Panc1 (cell line): ENCODE measurements around the gene HSPB8. TPM values are rescaled to one million over a fixed set of nuclear protein-coding genes. Genes with fewer than 3 reads are reported as not detected.

Experiments
- ATAC-seq: fragments of 200-7000 bp; cut with Tn5 transposase; 2 replicates; pipeline ENCODE4 v1.9.1; 2020; ENCODE audit warnings: mild to moderate bottlenecking, moderate library complexity
- BruUV-seq: library from RNA; stranded (reverse); fragments of 400-500 nt; replicated peaks from 2 replicates; lab custom pipeline; 2021; lab: Mats Ljungman, UMichigan
- CTCF ChIA-PET: fragments of 300-600 bp; sonication (Branson Sonifier 250); formaldehyde crosslinking; loops from one replicate; lab custom pipeline; 2022; ENCODE audit warnings: antibody characterized with exemption; lab: Charles Lee
- POLR2A ChIA-PET: fragments of 300-600 bp; sonication (Branson Sonifier 250); formaldehyde crosslinking; loops from one replicate; lab custom pipeline; 2022; ENCODE audit warnings: antibody characterized with exemption; lab: Charles Lee
- DNase-seq: peaks from one replicate; pipeline ENCODE4 v3.0.0-alpha.2; 2010; ENCODE audit warnings: low read depth, low spot score
- H3K27ac ChIP-seq: 2 replicates; pipeline ENCODE4 v1.5.1; 2011; ENCODE audit warnings: mild to moderate bottlenecking, low read length, inconsistent platforms
- H3K27me3 ChIP-seq: fragments of 200-500 bp; sonication (Bioruptor generic); 2 replicates; pipeline ENCODE4 v1.6.0; 2014; ENCODE audit warnings: low read length, inconsistent platforms; ENCODE audit not compliant: control insufficient read depth, insufficient read depth
- H3K36me3 ChIP-seq: fragments of 200-500 bp; sonication (Bioruptor generic); 2 replicates; pipeline ENCODE4 v1.5.1; 2014; ENCODE audit warnings: inconsistent platforms, mild to moderate bottlenecking, low read length, moderate library complexity; ENCODE audit not compliant: control insufficient read depth, insufficient read depth
- H3K4me1 ChIP-seq: 2 replicates; pipeline ENCODE4 v1.5.1; 2011; ENCODE audit warnings: inconsistent platforms, mild to moderate bottlenecking, low read length, moderate library complexity; ENCODE audit not compliant: control insufficient read depth, insufficient read depth
- H3K4me3 ChIP-seq, 2 experiments: 2 replicates each; pipeline ENCODE4 v1.5.1; 2011 to 2012; ENCODE audit warnings: low read depth in 2 of 2, low read length in 2 of 2, mild to moderate bottlenecking in 2 of 2, inconsistent platforms in 1 of 2, moderate library complexity in 1 of 2
- H3K9me3 ChIP-seq: fragments of 200-500 bp; sonication (Bioruptor generic); 2 replicates; pipeline ENCODE4 v1.5.1; 2014; ENCODE audit warnings: low read depth, mild to moderate bottlenecking, inconsistent platforms, low read length, moderate library complexity; ENCODE audit not compliant: control insufficient read depth, insufficient read depth
- POLR2AphosphoS5 ChIP-seq: IDR thresholded peaks from 2 replicates; pipeline ENCODE4 v1.6.1; 2012; ENCODE audit warnings: mild to moderate bottlenecking, low read depth, low read length, moderate library complexity
- SIN3A ChIP-seq: IDR thresholded peaks from 2 replicates; pipeline ENCODE4 v1.6.1; 2012; ENCODE audit warnings: low read depth, mild to moderate bottlenecking, low read length, moderate library complexity, borderline replicate concordance; ENCODE audit not compliant: insufficient read depth
- TCF7L2 ChIP-seq: IDR thresholded peaks from 2 replicates; pipeline ENCODE4 v1.6.1; 2011; ENCODE audit warnings: mild to moderate bottlenecking, low read depth, low read length, inconsistent platforms
- in situ Hi-C: cut with HindIII; loops from 2 replicates; pipeline ENCODE4 v1.10.0; 2016; ENCODE audit warnings: low sequenced_read_pairs, low pct_unique_long_range_greater_than_20kb
- intact Hi-C: fragments of 100-400 bp; cut with micrococcal nuclease; formaldehyde crosslinking; loops from one replicate; pipeline ENCODE4 v1.10.0; 2022; ENCODE audit not compliant: unreplicated experiment
- total RNA-seq: library from RNA; stranded (reverse); gene quantifications from one replicate; pipeline ENCODE4 v1.2.1, GENCODE V29; 2021; ENCODE audit not compliant: unreplicated experiment
- TF ChIP-seq, protein P1 (sequence below): fragments of 450-650 bp; IDR thresholded peaks from 2 replicates; pipeline ENCODE4 v1.5.1; 2017; ENCODE audit warnings: mild to moderate bottlenecking
- TF ChIP-seq, protein P2 (sequence below), 2 experiments: IDR thresholded peaks; 2 replicates each; pipeline ENCODE4 v1.6.1; 2011 to 2012; ENCODE audit warnings: low read depth in 2 of 2, control low read depth in 1 of 2, low read length in 1 of 2, mild to moderate bottlenecking in 1 of 2, moderate library complexity in 1 of 2; ENCODE audit not compliant: insufficient read depth in 1 of 2

HSPB8 gene
- total RNA-seq, 1 experiment from 2014 or later: 2.0 TPM

DNA sequence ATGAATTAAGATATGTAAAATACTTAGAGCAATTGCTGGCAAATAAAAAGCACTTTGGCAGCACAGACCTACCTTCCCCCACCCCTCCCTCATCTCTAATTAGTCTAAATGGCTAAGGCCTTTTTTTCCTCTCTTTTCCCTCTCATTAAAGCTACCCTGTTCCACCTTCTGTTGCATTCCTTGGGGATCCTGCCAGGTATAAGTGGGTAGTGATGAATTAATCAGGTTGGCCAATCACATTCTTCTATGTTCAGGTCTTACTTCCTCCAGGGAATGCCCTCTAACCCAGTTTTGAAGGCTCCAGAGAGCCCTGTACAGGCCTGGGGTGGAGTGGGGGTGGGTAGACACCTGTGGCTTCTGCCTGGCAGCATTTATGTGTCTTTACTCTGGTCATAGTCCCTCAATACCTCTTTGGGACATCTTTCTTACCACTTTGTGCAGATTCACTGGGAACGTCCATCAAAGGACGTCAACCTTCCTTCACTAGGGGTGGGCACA, 28.4 kb downstream of the HSPB8 start:
- POLR2A ChIA-PET: no interaction called here
- H3K9me3 ChIP-seq: no peaks in the 10 kb centered on the region
- no TSS peak for BruUV-seq
- ATAC-seq (no peak), DNase-seq (no peak)
- peaks cover 2% of the 10 kb centered on the region; the same call in 1 of the 2 replicates for H3K27me3 ChIP-seq
- no peak overlapping the region for H3K27ac ChIP-seq
- in situ Hi-C loops (no loop called here), intact Hi-C loops (no loop called here)
- H3K4me1 ChIP-seq: no peaks in the 10 kb centered on the region
- no peaks in the 10 kb centered on the region for H3K36me3 ChIP-seq
- no peak overlapping the region for H3K4me3 ChIP-seq
- CTCF ChIA-PET: no interaction called here
- TF ChIP-seq TCF7L2: no peak
- TF ChIP-seq, protein P1, sequence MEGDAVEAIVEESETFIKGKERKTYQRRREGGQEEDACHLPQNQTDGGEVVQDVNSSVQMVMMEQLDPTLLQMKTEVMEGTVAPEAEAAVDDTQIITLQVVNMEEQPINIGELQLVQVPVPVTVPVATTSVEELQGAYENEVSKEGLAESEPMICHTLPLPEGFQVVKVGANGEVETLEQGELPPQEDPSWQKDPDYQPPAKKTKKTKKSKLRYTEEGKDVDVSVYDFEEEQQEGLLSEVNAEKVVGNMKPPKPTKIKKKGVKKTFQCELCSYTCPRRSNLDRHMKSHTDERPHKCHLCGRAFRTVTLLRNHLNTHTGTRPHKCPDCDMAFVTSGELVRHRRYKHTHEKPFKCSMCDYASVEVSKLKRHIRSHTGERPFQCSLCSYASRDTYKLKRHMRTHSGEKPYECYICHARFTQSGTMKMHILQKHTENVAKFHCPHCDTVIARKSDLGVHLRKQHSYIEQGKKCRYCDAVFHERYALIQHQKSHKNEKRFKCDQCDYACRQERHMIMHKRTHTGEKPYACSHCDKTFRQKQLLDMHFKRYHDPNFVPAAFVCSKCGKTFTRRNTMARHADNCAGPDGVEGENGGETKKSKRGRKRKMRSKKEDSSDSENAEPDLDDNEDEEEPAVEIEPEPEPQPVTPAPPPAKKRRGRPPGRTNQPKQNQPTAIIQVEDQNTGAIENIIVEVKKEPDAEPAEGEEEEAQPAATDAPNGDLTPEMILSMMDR: no peak
- TF ChIP-seq, protein P2, sequence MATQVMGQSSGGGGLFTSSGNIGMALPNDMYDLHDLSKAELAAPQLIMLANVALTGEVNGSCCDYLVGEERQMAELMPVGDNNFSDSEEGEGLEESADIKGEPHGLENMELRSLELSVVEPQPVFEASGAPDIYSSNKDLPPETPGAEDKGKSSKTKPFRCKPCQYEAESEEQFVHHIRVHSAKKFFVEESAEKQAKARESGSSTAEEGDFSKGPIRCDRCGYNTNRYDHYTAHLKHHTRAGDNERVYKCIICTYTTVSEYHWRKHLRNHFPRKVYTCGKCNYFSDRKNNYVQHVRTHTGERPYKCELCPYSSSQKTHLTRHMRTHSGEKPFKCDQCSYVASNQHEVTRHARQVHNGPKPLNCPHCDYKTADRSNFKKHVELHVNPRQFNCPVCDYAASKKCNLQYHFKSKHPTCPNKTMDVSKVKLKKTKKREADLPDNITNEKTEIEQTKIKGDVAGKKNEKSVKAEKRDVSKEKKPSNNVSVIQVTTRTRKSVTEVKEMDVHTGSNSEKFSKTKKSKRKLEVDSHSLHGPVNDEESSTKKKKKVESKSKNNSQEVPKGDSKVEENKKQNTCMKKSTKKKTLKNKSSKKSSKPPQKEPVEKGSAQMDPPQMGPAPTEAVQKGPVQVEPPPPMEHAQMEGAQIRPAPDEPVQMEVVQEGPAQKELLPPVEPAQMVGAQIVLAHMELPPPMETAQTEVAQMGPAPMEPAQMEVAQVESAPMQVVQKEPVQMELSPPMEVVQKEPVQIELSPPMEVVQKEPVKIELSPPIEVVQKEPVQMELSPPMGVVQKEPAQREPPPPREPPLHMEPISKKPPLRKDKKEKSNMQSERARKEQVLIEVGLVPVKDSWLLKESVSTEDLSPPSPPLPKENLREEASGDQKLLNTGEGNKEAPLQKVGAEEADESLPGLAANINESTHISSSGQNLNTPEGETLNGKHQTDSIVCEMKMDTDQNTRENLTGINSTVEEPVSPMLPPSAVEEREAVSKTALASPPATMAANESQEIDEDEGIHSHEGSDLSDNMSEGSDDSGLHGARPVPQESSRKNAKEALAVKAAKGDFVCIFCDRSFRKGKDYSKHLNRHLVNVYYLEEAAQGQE (IDR thresholded peaks at IDR 0.05; ENCODE audit: insufficient read depth in 1 of 2, low read depth in 2 of 2, low read length in 1 of 2): no peak
- no peak for TF ChIP-seq SIN3A

DNA sequence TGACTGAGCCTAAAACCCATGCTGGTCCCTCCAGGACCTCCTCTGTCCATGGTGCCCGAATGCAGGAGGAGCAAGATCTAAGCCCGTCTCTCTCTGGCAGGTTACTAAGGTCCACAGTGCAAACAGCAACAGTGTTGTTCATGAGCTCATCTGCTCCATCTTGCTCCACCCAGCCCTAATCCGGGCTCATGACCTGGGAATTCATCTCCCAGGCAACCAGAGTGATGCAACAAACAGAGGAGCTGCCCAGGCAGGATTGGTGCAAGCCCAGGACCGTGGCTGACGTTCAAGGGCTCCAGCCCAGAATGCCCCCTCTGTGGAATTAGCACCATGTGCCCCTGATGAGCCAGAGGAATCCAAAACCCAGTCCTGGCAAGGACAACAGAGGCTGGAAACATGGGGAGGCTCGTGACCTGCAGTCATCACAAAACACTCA, 29.9 kb downstream of the HSPB8 start:
- Histone ChIP-seq H3K36me3 (no peaks in the 10 kb centered on the region), H3K27ac (no peak overlapping the region), H3K4me3 (no peak overlapping the region), H3K27me3 (peaks cover 2% of the 10 kb centered on the region; the same call in 1 of the 2 replicates), H3K9me3 (no peaks in the 10 kb centered on the region), H3K4me1 (no peaks in the 10 kb centered on the region)
- CTCF ChIA-PET: no interaction called here
- TF ChIP-seq SIN3A (no peak), TCF7L2 (no peak), POLR2AphosphoS5 (no peak)
- TF ChIP-seq, protein P1: no peak
- TF ChIP-seq, protein P2 (IDR thresholded peaks at IDR 0.05; ENCODE audit: insufficient read depth in 1 of 2, low read depth in 2 of 2, low read length in 1 of 2): no peak
- ATAC-seq: no peak
- no peak for DNase-seq
- in situ Hi-C loops (no loop called here), intact Hi-C loops (no loop called here)
- BruUV-seq: no TSS peak
- POLR2A ChIA-PET: no interaction called here
